COLO668 (cell line): ENCODE data around the gene NARS2.
"Not testable (repeated sequence)": the region's sequence is repeated elsewhere in the genome, so short reads cannot be mapped to it uniquely, and the experiment has no call there.

Experiments
- DNase-seq: peaks from one replicate; lab custom pipeline; 2025; ENCODE audit not compliant: unreplicated experiment; lab: John Stamatoyannopoulos, UW

Gene NARS2

GRCh38 chr11:78493413-78493975, 81.2 kb downstream of the NARS2 start:
- DNase-seq: no peak

GRCh38 chr11:78492973-78493372, 81.7 kb downstream of the NARS2 start:
- DNase-seq: no peak

- DNase-seq: no peak
Observed at GRCh38 chr11:78489184-78489583, 85.5 kb downstream of the NARS2 start.

GRCh38 chr11:78478536-78478935, 96.1 kb downstream of the NARS2 start:
- DNase-seq: no peak

- DNase-seq: no peak
Observed at GRCh38 chr11:78476066-78476465, 98.6 kb downstream of the NARS2 start.

- DNase-seq: no peak
Observed at GRCh38 chr11:78474451-78474850, 100.2 kb downstream of the NARS2 start.

GRCh38 chr11:78472905-78473304, 101.8 kb downstream of the NARS2 start:
- no peak for DNase-seq

GRCh38 chr11:78472382-78472781, 102.3 kb downstream of the NARS2 start:
- DNase-seq: no peak

- no peak for DNase-seq
Observed at GRCh38 chr11:78470861-78471442, 103.7 kb downstream of the NARS2 start.

GRCh38 chr11:78469896-78470295, 104.8 kb downstream of the NARS2 start:
- no peak for DNase-seq

GRCh38 chr11:78467931-78468330, 106.7 kb downstream of the NARS2 start:
- no peak for DNase-seq

GRCh38 chr11:78467370-78467769, 107.3 kb downstream of the NARS2 start:
- DNase-seq: no peak

- DNase-seq: peak; percentile 10
Observed at GRCh38 chr11:78465169-78465942, 109.3 kb downstream of the NARS2 start.

- DNase-seq: not testable (repeated sequence)
Observed at GRCh38 chr11:78464787-78465168, 109.9 kb downstream of the NARS2 start.

GRCh38 chr11:78460471-78460870, 114.2 kb downstream of the NARS2 start:
- DNase-seq: no peak

GRCh38 chr11:78459738-78460137, 114.9 kb downstream of the NARS2 start:
- DNase-seq: no peak

GRCh38 chr11:78457448-78457847, 117.2 kb downstream of the NARS2 start:
- no peak for DNase-seq

GRCh38 chr11:78453140-78453935, 121.3 kb downstream of the NARS2 start:
- DNase-seq: no peak

GRCh38 chr11:78451371-78452150, 123.1 kb downstream of the NARS2 start:
- DNase-seq: no peak

GRCh38 chr11:78450866-78451265, 123.8 kb downstream of the NARS2 start:
- DNase-seq: no peak

- no peak for DNase-seq
Observed at GRCh38 chr11:78449866-78450265, 124.8 kb downstream of the NARS2 start.
